Spleen (tissue), 7 donors: Measurements from ENCODE around the gene MPZL1.

ENCODE experiments used
- POLR2AphosphoS5 ChIP-seq, 3 donors: sonication (generic); formaldehyde crosslinking; IDR thresholded peaks; one replicate each; pipeline ENCODE4 v1.5.1; 2017; ENCODE audit warnings: antibody characterized with exemption in 3 of 3
- TF ChIP-seq, protein P1 (sequence below), 11 experiments: fragments of 200-600 bp in 7 of 11; fragments of 450-650 bp in 4 of 11; sonication (generic) in 4 of 11; IDR thresholded peaks in 8 of 11; conservative IDR thresholded peaks in 3 of 11; 1 replicate in 7 of 11; 2 replicates in 4 of 11; pipeline versions ENCODE4 v1.4.0 to v1.8.0; 2016 to 2021; ENCODE audit warnings: antibody characterized with exemption in 11 of 11, inconsistent platforms in 4 of 11, mild to moderate bottlenecking in 1 of 11
- donor health status: DM: no; HTN: no; CAD: no; lungs with moderate emphysema.
- donor health status: DM: no; HTN: no; CAD: no.
- donor health status: DM: no; HTN: no; CAD: no.

DNA sequence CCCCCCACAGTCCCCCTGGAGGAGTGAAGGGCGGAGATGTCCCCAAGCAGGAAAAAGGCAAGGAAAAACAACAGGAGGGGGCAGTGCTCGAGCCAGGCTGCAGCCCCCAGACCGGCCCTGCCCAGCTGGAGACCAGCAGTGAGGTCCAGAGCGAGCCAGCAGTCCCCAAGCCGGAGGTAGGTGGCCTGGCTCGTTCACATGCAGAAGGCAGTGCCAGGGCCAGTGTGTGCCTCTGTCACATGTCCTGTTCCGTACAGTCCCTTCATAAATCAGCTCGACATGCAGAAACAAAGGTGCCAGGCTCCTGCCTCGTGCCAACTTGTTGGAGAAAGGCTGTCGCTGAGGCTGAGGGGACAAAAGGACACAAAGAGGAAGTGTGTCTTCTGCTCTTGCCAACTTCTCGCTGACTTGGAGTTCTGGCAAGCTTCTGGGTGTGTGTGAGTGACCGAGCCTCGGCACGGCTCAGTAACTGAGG, 24.1 kb upstream of the MPZL1 start:
- peak; percentile 43 to 86 (median 55) for TF ChIP-seq POLR2AphosphoS5 (IDR thresholded peaks at IDR 0.05)
- TF ChIP-seq, protein P1, sequence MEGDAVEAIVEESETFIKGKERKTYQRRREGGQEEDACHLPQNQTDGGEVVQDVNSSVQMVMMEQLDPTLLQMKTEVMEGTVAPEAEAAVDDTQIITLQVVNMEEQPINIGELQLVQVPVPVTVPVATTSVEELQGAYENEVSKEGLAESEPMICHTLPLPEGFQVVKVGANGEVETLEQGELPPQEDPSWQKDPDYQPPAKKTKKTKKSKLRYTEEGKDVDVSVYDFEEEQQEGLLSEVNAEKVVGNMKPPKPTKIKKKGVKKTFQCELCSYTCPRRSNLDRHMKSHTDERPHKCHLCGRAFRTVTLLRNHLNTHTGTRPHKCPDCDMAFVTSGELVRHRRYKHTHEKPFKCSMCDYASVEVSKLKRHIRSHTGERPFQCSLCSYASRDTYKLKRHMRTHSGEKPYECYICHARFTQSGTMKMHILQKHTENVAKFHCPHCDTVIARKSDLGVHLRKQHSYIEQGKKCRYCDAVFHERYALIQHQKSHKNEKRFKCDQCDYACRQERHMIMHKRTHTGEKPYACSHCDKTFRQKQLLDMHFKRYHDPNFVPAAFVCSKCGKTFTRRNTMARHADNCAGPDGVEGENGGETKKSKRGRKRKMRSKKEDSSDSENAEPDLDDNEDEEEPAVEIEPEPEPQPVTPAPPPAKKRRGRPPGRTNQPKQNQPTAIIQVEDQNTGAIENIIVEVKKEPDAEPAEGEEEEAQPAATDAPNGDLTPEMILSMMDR (IDR thresholded peaks at IDR 0.05 in 8 of 11, conservative IDR thresholded peaks at IDR 0.05 in 3 of 11), result no peak
